NCI-H82 (cell line): ENCODE measurements around the gene TMEM52B.
"Not testable (repeated sequence)": the region's sequence is repeated elsewhere in the genome, so short reads cannot be mapped to it uniquely, and the experiment has no call there.

Experiments used
- DNase-seq: peaks from one replicate; lab custom pipeline; 2025; lab: John Stamatoyannopoulos, UW

The TMEM52B gene

DNA sequence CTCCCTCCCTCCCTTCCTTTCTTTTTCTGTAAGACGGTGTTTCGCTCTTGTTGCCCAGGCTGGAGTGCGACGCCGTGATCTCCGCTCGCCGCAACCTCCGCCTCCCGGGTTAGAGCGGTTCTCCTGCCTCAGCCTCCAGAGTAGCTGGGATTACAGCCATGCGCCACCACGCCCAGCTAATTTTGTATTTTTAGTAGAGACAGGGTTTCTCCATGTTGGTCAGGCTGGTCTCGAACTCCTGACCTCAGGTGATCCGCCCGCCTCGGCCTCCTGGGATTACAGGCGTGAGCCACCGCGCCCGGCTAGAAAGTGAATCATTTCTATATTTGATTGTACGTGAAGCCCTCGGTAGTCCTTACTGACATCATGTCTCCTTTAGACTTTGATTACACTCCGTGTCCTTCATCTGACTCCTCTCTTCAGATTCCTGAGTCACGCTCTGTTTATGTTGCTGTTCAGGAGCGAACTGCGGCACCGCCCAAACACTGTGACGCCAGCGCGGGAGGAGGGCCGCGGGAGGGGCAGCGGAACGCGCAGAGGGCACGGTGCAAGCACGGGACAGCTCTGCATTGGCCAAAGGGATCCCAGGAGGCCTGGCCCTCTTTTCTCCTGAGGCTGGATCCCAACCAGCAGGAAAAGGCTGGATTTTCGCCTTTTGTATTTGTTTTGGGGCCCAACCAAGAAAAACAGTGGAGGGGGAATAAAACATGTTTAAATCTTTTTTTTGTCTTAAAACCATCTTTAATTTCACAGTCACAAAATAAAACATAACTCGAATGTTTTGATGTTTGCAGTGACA, 33.3 kb downstream of the TMEM52B start:
- DNase-seq = peak; percentile 91

DNA sequence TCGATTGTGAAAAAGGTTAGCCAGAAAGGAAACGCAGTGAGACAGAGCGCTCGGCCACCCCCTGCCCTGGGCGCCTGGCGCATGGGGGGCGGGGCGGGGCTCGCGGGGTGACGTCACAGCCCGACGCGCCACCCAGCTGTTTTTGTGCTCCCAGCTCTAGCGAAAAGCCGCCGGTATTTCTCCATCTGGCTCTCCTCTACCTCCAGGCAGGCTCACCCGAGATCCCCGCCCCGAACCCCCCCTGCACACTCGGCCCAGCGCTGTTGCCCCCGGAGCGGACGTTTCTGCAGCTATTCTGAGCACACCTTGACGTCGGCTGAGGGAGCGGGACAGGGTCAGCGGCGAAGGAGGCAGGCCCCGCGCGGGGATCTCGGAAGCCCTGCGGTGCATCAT, 33.9 kb downstream of the TMEM52B start, which contains the start of gene GABARAPL1:
TSS of gene GABARAPL1 (plus strand) at position 139 of the 393 bp plus-strand sequence. CDS start at position 392, 253 bp downstream.
- DNase-seq = peak; percentile 87

DNA sequence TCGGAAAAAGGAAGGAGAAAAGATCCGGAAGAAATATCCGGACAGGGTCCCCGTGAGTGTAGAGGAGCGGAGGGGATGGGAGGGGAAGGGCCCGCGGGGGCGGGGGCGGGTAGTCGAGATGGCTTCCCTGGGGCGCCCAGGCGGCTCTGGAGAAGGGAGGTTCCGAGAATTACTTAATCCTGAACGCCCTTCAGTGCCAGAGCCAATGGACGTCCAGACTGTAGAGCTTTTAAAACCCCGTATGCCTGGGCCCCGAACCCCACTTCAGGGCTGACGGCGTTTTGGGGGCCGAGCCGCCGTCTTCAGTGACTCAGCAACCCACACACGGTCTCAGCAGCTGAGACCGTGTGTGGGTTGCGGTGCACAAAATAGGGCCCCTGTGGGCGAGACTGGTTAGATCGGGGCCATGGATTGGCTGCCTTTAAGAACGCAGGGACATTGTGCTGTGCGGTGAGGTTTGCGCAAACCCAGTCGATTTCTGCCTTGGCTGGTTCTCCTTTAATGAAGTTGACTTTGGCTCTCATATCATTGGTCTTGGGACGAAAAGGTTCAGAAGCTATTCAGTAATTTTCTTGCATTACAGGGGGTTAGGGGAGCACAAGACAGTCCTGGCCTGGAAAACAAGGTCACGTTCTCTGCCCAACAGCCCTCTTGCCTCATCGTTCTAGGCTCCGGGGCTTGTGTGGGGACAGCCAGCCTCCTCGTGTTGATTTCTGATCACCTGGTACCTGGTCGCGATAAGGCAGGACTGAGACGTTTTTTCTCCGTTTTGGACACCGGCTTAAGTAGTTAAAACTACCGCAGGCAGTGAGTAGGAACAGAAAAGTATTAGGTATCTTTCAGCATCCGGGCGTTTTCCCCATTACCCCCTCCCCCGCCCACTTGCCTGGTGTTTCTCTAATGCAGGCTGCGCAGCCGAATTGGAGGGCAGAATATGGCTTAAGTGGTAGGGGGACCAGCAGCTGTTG, 34.6 kb downstream of the TMEM52B start:
- peak; percentile 79 for DNase-seq

DNA sequence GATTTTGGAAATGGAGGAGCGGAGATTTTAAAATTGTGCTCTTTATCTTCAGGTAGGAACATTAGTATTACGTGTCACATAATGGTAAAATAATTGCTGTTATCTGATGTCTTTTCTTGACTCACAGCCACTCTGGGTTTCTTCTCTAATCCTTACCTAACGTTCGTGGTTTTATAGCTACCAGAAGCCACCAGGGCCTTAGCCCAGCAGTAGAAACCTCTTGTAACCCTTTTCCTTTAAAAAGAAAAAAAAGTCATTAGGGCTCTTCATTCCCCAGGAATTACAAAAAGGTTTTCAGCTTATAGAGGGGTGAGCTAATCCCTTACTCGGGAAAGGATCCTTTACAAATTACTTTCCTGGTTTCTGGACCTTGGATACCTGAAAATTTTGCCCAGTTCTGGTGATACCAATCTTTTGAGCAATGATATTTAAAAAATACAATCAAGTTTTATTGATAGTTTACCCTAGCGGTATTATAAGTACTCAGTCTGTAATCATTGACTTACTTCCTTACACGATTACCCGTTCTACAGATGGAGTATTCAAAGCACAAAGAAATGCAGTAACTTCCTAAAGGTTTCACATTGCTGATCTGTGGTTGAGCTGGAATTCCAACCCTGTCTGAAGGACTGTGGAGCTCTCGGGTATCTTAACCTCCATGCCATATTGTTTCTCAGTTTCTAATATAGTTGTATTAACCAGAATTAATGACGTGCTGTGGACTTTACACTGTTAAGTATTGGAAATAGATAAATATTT, 35.5 kb downstream of the TMEM52B start:
- DNase-seq = peak; percentile 62

DNA sequence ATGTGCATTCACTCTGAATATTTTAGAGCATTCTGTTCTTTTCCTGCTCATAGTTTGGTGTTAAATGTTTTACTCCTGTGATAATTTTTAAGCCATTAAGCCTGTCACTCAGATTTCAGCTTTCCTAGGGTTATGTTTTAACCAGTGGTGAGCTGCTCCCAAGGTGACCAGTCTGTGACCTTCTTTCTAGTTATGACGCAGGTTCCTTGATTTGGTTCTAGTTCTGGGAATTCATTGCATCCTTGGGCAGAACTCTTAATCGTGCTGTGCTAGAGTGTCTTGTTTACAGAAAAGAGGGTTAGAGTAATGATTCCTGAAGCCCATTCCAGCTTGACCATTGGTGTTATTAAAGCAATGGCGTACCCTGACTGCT, 36.0 kb downstream of the TMEM52B start:
- no peak for DNase-seq

DNA sequence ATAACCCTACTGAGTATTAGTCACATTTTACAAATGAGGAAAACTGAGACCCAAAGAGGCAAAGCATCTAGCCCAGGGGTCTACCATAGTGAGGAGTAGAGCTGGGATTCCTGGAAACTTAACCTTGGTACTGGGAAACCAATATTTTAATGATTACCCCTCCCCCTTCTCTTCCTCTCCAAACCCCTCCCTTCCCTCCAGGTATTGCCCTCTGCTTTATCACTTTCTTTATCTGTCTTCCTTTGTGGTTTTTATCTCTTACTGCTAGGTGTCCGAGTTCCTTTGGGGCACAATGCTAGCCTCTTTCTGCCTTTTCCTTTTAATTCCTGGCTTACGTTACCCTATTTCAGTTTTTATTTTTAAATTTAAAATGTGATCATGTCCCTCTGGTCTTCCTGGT, 36.6 kb downstream of the TMEM52B start:
- no peak for DNase-seq

DNA sequence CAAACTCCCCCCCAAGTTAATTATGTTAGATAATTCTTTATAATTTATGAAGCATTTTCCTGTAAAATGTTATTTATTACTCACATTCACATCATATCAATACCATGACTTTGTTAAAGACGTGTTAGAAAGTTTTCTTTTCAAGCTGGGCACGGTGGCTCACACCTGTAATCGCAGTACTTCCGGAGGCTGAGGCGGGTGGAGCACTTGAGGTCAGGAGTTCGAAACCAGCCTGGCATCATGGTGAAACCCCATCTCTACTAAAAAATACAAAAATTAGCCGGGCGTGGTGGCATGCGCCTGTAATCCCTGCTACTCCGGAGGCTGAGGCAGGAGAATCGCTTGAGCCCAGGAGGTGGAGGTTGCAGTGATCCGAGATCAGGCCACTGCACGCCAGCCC, 37.1 kb downstream of the TMEM52B start:
- not testable (repeated sequence) for DNase-seq

DNA sequence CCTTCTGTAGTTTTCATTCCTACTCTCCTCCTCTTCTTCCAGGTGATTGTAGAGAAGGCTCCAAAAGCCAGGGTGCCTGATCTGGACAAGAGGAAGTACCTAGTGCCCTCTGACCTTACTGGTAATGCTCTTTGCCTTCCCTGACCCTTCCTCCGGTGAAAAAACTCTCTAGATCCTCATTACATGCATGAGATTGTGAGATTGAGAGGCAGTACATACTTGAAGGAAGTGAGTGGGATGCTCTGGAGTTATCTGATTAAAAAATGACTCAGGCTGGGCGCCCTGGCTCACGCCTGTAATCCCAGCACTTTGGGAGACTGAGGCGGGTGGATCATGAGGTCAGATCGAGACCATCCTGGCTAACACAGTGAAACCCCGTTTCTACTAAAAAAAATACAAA, 39.2 kb downstream of the TMEM52B start:
- DNase-seq = no peak

DNA sequence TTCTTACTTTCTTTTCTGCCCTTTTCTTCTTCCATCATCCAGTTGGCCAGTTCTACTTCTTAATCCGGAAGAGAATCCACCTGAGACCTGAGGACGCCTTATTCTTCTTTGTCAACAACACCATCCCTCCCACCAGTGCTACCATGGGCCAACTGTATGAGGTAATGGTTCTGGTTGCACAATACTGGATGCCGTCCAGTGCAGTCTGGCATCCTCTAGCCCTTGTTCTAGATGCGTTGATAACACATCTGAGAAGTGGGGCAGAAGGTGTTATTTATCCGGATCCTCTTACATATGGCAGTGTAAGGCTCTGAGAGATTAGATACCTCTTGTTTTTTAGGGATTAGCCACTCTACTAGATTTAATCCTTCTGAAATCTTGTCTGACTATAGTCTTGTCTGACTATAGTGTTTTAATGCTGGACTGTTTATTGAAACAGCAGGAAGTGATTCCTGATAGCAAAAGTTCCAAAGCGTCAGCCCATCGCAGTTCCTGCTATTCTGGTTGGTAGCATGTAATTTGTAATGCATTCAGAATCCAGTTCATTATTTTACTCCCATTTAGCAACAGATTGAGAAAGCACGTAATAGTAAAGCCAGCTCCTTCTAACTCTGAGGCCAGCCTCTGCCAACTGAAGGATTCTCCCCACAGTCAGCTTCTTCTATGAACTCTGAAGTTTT, 41.7 kb downstream of the TMEM52B start:
- DNase-seq = peak; percentile 94

DNA sequence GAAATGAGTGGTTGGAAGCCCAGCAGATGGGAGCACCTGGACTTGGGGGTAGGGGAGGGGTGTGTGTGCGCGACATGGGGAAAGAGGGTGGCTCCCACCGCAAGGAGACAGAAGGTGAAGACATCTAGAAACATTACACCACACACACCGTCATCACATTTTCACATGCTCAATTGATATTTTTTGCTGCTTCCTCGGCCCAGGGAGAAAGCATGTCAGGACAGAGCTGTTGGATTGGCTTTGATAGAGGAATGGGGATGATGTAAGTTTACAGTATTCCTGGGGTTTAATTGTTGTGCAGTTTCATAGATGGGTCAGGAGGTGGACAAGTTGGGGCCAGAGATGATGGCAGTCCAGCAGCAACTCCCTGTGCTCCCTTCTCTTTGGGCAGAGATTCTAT, 43.0 kb downstream of the TMEM52B start:
- no peak for DNase-seq

DNA sequence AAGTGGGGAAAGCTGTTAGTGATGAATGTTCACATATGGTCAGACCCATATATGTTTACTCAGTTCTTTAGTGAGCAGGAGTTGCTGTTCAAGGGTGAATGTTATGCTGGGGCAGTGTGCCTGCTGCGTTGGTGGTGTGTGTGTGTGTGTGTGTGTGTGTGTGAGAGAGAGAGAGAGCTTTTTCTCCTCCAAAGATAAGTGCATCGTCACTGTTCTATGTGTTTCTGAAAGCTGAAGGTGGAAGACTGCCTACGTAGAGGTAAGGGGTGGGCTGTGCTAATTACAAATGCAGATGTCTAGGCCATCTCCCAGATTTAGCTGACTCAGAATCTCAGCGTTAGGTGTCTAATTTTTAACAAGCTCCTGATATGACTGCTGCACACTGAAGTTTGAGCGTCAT, 44.4 kb downstream of the TMEM52B start:
- no peak for DNase-seq

DNA sequence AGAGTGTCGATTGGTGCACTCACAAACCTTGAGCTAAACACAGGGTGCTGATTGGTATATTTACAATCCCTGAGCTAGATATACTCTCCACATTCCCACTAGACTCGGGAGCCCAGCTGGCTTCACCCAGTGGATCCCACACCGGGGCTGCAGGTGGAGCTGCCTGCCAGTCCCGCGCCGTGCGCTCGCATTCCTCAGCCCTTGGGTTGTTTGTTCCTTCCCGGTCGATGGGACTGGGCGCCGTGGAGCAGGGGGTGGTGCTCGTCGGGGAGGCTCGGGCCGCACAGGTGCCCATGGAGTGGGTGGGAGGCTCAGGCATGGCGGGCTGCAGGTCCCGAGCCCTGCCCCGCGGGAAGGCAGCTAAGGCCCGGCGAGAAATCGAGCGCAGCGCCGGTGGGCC, 46.6 kb downstream of the TMEM52B start:
- DNase-seq = not testable (repeated sequence)

DNA sequence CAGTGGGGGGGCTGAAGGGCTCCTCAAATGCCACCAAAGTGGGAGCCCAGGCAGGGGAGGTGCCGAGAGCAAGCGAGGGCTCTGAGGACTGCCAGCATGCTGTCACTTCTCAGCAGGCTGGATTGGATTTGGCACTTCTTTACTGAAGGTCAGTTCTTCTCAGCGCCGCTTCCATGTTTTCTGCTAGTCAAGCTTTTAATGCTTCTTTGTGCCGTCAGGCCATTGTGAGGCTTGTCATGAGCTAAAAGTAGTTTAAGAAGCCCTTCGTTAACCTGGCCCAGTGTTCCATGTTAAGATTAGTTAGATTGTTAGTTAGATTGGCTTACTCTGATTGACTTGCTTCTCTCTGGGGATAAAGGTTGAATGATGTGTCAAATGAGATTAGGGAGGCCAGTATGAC, 47.3 kb downstream of the TMEM52B start:
- DNase-seq = peak; percentile 74

DNA sequence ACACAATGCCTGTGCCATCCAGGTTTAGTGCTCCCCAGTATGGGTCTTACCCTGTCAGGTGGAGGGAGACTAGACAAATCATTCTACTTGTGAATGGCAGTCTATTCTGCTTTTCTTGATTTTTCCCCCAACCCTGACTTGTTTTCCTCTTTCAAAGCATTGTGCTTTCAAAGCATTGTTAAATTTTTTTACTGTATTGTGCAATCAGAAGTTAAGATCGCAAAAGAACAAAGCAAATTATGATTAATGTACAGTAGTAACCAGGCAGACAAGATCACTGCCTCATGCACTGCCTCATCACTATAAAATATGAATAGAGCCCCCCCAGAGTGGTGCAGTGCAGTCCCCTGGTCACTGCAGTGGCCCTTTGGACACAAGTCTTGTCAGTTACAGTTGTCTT, 47.9 kb downstream of the TMEM52B start:
- DNase-seq = no peak

DNA sequence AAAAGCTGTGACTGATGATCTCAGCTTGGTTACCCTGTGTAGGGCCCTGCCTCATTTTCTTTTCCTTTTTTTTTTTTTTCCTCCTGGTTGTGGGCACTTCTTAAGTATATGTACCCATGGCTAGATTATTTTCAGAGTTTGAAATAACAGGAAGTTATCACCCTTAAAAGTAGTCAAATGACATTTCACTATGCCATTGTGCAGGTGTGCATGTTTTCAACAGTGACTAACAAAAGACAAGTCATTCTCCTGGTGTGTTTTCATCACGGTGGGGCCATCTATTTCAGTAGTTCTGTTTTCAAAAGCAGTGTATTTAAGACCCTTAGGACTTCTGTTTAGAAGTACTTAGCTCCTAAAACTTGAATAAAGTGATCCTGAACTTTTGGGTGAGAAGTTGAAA, 48.8 kb downstream of the TMEM52B start:
- DNase-seq = no peak

DNA sequence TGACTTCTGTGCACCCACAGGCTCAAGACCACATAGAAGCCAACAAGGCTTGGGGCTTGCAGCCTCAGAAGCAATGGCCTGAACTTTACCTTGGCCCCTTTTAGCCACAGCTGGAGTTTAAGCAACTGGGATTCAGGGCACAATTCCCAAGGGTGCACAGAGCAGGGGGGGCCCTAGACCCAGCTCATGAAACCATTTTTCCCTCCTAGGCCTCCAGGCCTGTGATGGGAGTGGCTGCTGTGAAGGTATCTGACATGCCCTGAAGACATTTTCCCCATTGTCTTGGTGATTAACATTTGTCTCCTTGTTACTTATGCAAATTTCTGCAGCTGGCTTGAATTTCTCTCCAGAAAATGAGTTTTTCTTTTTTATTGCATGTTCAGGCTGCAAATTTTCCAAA, 55.7 kb downstream of the TMEM52B start:
- DNase-seq = no peak

DNA sequence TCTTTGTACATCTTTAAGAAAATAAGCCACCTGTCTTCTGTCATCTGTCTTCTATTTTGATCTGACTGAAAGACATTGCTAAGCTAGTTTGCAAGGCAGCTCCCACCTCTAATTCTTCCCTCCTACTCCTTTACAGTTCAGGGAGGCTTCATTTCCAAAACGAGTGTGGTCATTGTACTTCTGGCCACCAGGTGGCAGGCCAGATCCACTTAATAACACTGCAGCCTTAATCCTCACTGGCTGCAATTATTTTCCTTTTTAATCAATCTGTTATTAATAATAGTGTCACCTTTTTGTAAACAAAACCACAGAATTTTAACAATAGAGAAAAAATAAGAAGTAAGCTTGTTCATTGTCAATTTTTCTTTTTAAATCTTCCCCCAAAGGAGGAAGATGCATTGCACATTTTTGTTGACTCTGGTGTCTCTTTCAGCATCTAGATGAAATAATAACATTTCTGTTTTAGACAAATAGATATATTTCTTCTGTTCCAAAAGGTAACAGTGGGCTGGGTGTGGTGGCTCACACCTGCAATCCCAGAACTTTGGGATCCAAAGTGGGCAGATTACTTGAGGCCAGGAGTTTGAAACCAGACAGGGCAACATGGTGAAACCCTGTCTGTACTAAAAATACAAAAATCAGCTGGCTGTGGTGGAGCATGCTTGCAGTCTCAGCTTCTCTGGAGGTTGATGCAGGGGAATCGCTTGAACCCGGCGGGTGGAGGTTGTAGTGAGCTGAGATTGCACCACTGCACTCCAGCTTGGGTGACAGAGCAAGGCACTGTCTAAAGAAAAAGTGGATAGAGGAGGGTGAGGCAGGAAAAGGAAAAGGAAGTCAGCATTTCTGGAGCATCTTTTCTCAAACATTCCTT, 57.2 kb downstream of the TMEM52B start:
- peak; percentile 84 for DNase-seq

DNA sequence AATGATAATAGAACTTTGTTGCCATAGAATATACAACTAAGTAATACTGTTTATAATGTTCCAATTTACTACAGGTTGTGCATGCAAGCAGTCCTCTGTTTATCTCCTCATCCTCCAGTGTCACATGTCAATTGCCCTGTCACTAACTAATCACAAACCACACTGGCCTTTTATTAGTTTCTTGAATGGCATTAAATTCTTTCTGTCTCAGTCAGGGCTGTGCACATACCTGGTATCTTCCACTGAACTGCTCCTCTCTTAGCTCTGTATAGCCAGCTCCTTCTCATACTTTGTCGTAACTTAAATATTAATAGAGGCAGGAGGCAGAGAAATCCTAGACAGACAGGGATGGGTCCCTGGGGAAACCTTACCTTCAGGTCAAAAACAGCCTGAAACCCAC, 57.9 kb downstream of the TMEM52B start:
- no peak for DNase-seq

DNA sequence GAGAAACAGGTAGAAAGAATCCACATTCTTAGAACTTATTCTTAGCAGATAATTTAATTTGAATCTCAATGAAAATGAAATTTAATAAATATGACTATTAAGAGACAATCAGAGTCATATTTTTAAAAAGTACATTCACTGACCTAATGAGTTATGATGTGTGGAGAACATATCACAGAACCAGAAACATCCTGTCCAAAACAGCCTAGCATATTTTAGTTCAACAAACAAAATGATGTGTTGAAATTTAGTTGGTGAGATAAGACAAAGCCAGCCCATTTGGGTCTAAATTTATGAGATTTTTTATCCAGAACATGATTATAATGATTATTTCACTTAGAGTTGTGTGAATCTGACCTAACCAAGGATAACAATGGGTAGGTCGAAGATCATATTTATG, 59.7 kb downstream of the TMEM52B start:
- DNase-seq = no peak

DNA sequence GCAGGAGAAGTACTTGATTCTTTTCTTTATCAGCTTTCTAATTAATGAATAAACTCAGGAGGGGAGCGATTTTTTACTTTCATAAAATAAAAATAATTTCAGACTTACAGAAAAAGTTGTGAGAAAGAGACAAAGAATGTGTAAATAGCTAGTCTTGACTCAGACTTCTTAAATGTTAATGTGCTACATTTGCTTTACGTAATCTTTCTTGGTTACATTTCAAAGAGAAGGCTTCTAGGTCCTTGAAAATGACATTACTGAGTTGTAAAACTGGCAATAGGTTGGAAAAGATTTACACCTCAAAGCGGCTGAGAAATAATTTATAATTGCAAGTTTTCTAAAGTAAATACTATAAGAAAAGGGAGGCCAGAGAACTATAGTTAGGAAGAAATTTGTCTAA, 62.5 kb downstream of the TMEM52B start:
- DNase-seq = no peak
